Stimulated activated naive CD8-positive, alpha-beta T cell treated with anti-CD3 and anti-CD28 coated beads, Interleukin-15, amount 100 ng/mL, for 72 hours (primary cell): Measurements from ENCODE around the gene TNFRSF19.
A peak's percentile ranks its signal among the peaks of the same experiment; 100 is the strongest.
"Not testable (repeated sequence)": the region's sequence is repeated elsewhere in the genome, so short reads cannot be mapped to it uniquely, and the experiment has no call there.

Experiments used
- ATAC-seq: fragments of 150-1000 bp; cut with Tn5 transposase; 2 replicates; pipeline ENCODE4 v1.10.0; 2021; ENCODE audit warnings: mild to moderate bottlenecking, moderate library complexity
- DNase-seq, 2 donors: peaks; one replicate each; pipeline ENCODE4 v3.0.0; 2021 to 2022
- H3K27ac Mint-ChIP-seq, 2 donors: one replicate each; pipeline ENCODE4 v1.8.0; 2022; ENCODE audit warnings: mild to moderate bottlenecking in 2 of 2, mixed read lengths in 2 of 2, moderate library complexity in 2 of 2
- H3K27me3 Mint-ChIP-seq: one replicate; pipeline ENCODE4 v1.8.0; 2022; ENCODE audit warnings: mixed read lengths
- H3K4me1 Mint-ChIP-seq: one replicate; pipeline ENCODE4 v1.8.0; 2022; ENCODE audit warnings: mild to moderate bottlenecking, mixed read lengths
- H3K4me3 Mint-ChIP-seq, 2 donors: one replicate each; pipeline ENCODE4 v1.8.0; 2022; ENCODE audit warnings: mild to moderate bottlenecking in 2 of 2, mixed read lengths in 2 of 2, moderate library complexity in 1 of 2
- H3K9me3 Mint-ChIP-seq, 2 donors: one replicate each; pipeline ENCODE4 v1.8.0; 2022; ENCODE audit warnings: mixed read lengths in 2 of 2

The TNFRSF19 gene, protein sequence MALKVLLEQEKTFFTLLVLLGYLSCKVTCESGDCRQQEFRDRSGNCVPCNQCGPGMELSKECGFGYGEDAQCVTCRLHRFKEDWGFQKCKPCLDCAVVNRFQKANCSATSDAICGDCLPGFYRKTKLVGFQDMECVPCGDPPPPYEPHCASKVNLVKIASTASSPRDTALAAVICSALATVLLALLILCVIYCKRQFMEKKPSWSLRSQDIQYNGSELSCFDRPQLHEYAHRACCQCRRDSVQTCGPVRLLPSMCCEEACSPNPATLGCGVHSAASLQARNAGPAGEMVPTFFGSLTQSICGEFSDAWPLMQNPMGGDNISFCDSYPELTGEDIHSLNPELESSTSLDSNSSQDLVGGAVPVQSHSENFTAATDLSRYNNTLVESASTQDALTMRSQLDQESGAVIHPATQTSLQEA

DNA sequence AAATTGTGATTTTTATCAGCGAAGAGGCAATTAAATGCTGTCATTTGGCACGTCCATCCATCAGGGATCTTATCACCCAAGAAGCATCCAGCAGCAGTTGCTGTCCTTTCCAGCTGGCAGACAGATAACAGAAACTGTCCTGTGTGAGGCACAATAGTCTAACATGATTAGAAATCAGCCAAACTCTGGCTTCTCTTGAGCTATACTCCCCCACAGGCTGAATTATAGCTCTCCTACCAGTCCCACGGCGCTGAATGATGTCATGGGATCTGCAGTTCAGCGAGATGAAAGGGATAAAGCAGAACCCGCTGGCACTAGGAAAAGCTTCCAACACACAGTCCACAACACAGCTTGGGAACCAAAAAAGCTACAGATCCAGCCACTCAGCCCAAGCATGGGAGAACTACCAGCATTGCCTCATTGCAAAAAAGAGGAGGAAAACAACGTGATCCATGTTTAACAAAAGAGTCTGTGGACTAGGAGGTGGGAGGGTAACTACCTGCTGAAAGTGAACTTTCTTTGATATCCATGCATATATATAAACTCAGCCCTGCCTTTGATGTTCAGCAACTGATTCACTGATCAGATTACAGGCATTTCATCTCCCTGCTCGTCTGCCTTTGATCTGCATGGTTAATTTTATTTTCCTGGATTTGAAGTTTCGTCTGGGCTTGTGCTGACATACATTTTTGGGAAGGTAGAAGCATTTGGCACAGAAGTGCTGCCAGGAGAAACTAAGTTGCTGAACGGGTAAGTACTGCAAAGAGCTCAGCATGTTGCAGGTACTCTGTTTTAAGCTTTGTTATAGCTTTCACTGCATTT is at the start of gene TNFRSF19:
Gene TNFRSF19, plus strand, starts transcription at position 314 of the 822 bp plus-strand sequence. CDS start 19,772 bp downstream, outside the sequence.
- Mint-ChIP-seq H3K4me3 (no peak within 1 kb of the TSS), H3K4me1 (peaks cover 8% of the 10 kb centered on the region), H3K27me3 (peaks cover 61% of the 10 kb centered on the region), H3K9me3 (no peaks in the 10 kb centered on the region), H3K27ac (no peak within 1 kb of the TSS)
- ATAC-seq (no peak), DNase-seq (no peak)

DNA sequence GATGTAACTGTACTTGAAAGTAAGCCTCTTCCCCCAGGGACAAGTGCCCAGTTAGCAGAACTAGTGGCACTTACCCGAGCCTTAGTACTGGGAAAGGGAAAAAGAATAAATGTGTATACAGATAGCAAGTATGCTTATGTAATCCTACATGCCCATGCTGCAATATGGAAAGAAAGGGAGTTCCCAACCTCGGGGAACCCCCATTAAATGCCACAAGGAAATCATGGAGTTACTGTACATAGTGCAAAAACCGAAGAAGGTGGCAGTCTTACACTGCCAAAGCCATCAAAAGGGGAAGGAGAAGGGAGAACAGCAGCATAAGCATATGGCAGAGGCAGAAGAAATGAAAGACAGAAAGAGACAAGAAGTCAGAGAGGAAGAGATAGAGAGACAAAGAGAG is 40.3 kb upstream of the TNFRSF19 start:
- H3K27ac Mint-ChIP-seq, ATAC-seq, DNase-seq, H3K27me3 Mint-ChIP-seq, H3K4me3 Mint-ChIP-seq, H3K4me1 Mint-ChIP-seq, H3K9me3 Mint-ChIP-seq: not testable (repeated sequence)

DNA sequence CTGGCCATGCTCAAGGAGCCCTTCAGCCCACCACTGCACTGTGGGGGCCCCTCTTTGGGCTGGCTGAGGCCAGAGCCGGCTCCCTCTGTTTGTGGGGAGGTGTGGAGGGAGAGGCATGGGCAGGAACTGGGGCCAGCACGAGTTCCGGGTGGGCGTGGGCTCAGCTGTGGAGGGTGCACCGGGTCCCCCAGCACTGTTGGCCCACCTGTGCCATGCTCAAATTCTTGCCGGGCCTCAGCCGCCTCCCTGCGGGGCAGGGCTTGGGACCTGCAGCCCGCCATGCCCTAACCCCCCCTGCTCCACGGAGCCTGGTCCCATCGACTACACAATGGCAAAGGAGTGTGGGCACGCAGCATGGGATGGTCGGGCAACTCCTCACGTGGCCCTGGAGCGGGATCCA is 38.8 kb upstream of the TNFRSF19 start:
- ATAC-seq = no peak
- H3K4me3 Mint-ChIP-seq = no peak overlapping the region
- peaks cover 0 to 7% of the 10 kb centered on the region in 2 donors for H3K9me3 Mint-ChIP-seq
- no peak overlapping the region for H3K27ac Mint-ChIP-seq
- H3K4me1 Mint-ChIP-seq = no peaks in the 10 kb centered on the region
- H3K27me3 Mint-ChIP-seq = peaks cover 8% of the 10 kb centered on the region
- no peak for DNase-seq

DNA sequence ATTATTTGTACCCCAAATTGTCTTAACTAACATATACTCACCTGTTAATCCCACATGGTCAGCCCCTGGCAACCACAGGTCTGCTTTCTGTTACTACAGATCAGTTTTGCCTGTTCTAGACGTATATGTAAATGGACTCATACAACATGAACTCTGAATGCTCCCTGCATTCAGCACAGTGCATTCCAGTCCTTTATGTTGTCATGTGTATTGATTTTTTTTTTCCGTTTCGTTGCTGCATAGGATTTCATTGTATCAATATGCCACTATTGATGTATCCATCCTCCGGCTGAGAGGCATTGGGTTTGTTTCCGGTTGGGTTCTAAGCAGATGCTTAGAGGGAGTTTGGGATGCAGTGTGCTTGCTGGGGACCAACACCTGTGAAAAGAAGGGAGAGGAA is 36.1 kb upstream of the TNFRSF19 start:
- Mint-ChIP-seq H3K9me3 (peaks cover 0 to 7% of the 10 kb centered on the region in 2 donors), H3K4me3 (no peak overlapping the region), H3K27ac (no peak overlapping the region), H3K4me1 (no peaks in the 10 kb centered on the region), H3K27me3 (peaks cover 14% of the 10 kb centered on the region)
- no peak for DNase-seq
- no peak for ATAC-seq

DNA sequence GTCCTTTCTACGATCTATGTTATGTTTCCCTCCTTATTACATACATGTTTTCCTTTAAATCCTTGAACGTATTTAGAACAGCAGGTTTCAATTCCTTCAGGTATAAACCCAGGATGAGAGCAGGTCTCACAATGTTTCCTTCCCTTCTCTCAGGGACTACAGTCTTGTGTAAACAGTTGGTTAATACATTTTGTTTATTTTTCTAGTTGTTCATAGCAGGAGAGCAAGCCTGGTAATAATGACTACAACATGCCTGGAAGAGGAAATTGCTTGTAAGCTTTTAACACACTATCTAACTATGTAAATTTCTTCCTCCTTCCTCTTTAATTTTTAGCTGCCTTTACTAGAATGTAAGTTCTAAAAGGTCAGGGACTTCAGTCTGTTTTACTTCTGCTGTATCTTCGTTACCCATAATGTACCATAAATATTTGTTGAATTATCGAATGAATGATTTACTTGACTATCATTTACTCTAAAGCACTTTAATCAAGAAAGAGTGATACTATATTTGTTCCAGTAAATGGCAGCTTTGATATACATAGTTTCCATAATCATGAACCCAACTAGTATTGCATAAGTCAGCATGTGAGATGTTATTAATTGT is 28.9 kb upstream of the TNFRSF19 start:
- ATAC-seq (no peak), DNase-seq (no peak)

DNA sequence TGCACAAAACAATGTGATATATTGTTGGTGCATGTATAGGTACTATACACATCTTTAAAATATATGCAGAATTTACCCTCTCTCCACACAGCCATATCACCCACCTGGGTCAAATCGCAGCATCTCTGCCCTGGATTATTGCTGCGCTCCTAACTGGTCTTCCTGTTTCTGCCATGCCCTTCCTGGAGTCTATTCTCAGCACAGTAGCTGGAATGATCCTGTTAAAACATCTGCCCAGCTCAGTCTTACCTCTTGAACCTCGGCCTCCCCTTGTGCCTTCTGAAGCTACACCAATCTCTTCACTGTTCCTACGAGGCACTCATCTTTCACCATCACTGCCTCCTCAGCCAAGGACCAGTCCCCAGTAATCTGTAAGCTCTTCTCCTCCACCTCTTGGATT is 25.5 kb upstream of the TNFRSF19 start:
- DNase-seq (no peak), ATAC-seq (no peak)
- H3K27me3 Mint-ChIP-seq = peaks cover 36% of the 10 kb centered on the region
- no peak overlapping the region for H3K27ac Mint-ChIP-seq
- H3K4me1 Mint-ChIP-seq = no peaks in the 10 kb centered on the region
- H3K4me3 Mint-ChIP-seq = no peak overlapping the region
- no peaks in the 10 kb centered on the region for H3K9me3 Mint-ChIP-seq

More for the DNA sequence above, 28.9 kb upstream of the TNFRSF19 start:
- peaks cover 20% of the 10 kb centered on the region for H3K27me3 Mint-ChIP-seq
- H3K27ac Mint-ChIP-seq = no peak overlapping the region
- H3K4me3 Mint-ChIP-seq = no peak overlapping the region
- H3K9me3 Mint-ChIP-seq = no peaks in the 10 kb centered on the region
- H3K4me1 Mint-ChIP-seq = no peaks in the 10 kb centered on the region

DNA sequence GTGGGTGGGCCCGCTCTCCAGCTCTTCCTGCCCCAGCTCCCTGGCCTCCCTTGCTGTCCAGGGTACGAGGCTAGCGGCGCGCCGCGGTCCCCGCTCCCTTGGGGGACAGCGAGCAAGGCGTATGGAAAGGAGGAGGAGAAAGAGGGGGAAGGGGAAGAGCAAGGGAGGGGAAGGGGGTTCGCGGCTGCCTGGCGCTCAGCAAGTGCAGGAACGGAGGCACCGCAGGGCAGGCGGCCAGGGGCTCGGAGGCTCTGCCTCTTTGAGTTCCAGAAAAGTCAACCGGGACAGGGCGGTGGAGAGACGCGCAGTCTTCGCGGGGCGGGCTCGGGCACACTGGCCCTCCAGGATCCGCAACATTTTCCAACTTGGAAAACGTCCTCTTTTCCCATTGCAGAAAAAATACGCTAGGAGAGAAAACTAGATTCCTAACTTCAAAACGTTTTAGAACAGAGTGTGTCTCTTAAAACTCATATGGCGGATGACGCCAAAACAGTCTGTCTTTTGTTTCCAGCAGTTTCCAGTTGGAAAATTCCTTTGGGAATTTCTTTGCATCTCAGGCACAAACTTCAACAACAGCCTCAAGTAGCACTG is 23.1 kb upstream of the TNFRSF19 start:
- peak overlapping the region in 1 of 2 donors; percentile 29 for H3K4me3 Mint-ChIP-seq

DNA sequence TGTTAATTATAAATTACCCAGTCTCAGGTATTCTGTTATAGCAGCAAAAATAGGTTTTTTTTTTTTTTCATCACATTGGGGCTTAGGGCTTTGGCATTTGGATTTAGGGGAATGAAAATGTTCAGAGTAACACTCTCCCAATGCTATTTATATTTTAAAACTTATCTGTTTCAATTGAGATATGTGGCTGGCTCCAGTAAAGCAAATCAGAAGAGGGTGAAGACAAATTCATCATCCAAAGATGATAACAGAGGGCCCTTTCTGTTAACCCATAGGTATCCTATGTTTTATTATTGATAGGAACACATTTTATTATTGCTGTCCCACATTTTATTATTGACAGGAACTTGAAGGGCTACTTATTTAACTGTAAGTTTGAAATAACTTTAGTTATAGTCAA is 20.5 kb upstream of the TNFRSF19 start:
- ATAC-seq (no peak), DNase-seq (no peak)
- Mint-ChIP-seq H3K4me3 (no peak overlapping the region), H3K27ac (no peak overlapping the region), H3K27me3 (peaks cover 32% of the 10 kb centered on the region), H3K4me1 (no peaks in the 10 kb centered on the region), H3K9me3 (no peaks in the 10 kb centered on the region)

More for the DNA sequence above, 23.1 kb upstream of the TNFRSF19 start:
- DNase-seq = no peak
- H3K4me1 Mint-ChIP-seq = no peaks in the 10 kb centered on the region
- no peak for ATAC-seq
- H3K9me3 Mint-ChIP-seq = no peaks in the 10 kb centered on the region
- H3K27ac Mint-ChIP-seq = no peak overlapping the region
- peaks cover 36% of the 10 kb centered on the region for H3K27me3 Mint-ChIP-seq

DNA sequence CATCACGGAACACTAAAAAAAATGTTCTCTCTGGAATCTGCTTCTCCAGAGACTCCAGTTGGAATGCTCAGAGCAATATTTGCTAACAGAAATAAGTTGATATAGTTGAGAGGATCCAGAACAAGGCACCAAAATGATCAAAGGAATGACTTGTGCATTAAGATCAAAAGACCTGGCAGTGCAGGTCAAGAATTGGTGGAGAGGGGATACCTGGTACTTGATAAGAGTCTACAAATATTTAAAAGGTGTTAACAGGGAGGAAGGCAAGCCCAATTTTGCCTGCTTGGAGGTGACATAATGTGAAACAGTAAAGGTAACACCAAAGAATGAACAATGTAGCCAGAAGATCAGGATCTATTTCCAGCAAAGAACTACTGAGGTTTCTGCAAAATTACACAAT is 20.0 kb upstream of the TNFRSF19 start:
- DNase-seq = no peak
- no peaks in the 10 kb centered on the region for H3K9me3 Mint-ChIP-seq
- H3K4me1 Mint-ChIP-seq = no peaks in the 10 kb centered on the region
- no peak for ATAC-seq
- no peak overlapping the region for H3K4me3 Mint-ChIP-seq
- peaks cover 30% of the 10 kb centered on the region for H3K27me3 Mint-ChIP-seq
- H3K27ac Mint-ChIP-seq = no peak overlapping the region

DNA sequence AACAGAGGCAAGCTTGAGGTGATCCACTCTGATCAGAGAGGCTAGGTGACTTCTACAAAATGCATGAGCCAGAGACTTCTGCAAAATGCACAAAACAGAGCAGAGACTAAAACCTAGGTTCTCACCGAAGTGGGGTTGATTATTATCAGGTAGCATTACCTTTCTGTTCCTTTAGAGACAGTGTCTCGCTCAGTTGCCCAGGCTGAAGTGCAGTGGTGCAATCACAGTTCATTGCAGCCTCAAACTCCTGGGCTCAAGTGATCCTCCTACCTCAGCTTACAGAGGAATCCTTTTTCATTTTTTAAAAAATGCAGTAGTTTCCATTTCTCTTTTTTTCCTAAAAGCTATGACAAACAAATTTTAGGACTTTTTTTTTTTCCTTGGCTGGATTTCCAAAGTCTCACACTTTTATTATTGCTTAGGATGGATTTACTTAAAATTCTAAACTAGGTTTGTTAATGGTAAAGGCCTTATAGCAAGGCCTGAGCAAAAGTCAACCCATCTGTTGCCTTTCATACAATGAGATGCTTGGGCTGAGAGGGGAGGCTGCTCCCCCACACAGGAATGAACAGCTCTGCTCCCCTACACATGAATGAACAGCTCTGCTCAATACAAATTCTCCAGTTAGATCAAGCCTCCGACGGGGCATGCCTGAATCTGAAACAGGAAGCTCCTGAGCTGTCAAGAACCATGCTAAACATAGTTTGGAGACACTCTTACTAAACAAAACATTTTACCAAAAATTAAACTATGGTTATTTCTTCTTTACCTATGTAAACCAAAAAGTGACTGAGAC is 18.8 kb upstream of the TNFRSF19 start:
- Mint-ChIP-seq H3K27me3 (peaks cover 29% of the 10 kb centered on the region), H3K4me3 (no peak overlapping the region)

DNA sequence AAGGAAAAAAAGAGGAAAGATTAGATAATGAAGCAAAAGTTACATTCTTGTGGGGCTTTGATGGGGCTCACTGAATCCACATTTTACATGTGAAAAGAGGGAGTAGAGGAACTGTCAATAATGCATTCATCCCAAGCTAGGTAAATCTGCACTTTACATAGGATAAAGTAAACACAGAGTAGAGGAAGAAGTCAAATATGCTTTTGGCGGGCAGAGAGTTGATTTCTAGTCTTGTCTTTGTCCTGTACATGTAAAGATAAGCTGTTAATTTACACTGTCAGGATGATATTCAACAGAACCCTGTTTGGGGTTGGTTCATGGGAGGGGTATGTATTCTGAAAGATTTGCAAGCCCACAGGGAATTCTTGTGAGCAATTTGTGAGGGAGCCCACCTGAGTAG is 18.0 kb upstream of the TNFRSF19 start:
- DNase-seq (no peak), ATAC-seq (no peak)
- H3K9me3 Mint-ChIP-seq = no peaks in the 10 kb centered on the region
- H3K4me3 Mint-ChIP-seq = no peak overlapping the region
- H3K4me1 Mint-ChIP-seq = no peaks in the 10 kb centered on the region
- H3K27ac Mint-ChIP-seq = no peak overlapping the region
- peaks cover 21% of the 10 kb centered on the region for H3K27me3 Mint-ChIP-seq

More for the DNA sequence above, 18.8 kb upstream of the TNFRSF19 start:
- H3K9me3 Mint-ChIP-seq = no peaks in the 10 kb centered on the region
- H3K27ac Mint-ChIP-seq = no peak overlapping the region
- H3K4me1 Mint-ChIP-seq = no peaks in the 10 kb centered on the region
- ATAC-seq (no peak), DNase-seq (no peak)

DNA sequence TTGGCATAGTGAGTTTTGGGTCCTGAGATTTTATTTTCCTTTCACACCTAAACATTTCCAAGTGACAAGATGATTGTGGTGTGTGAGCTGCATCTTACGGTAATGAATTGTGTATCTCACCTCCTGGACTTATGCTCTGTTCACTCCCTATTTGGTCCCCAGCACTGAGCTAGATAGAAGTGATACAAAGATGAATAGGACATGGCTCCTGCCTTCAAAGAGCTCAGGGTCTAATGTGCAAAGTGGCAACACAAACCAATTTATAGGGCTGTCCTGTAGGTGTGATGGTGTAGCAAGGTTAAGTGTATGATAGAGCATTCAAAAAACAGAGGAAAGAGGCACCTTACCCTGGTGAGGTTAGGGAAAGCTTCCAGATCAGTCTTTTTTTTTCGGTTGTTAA is 17.6 kb upstream of the TNFRSF19 start:
- ATAC-seq (no peak), DNase-seq (no peak)
- peaks cover 16% of the 10 kb centered on the region for H3K27me3 Mint-ChIP-seq
- H3K27ac Mint-ChIP-seq = no peak overlapping the region
- no peaks in the 10 kb centered on the region for H3K4me1 Mint-ChIP-seq
- H3K9me3 Mint-ChIP-seq = no peaks in the 10 kb centered on the region
- H3K4me3 Mint-ChIP-seq = no peak overlapping the region

DNA sequence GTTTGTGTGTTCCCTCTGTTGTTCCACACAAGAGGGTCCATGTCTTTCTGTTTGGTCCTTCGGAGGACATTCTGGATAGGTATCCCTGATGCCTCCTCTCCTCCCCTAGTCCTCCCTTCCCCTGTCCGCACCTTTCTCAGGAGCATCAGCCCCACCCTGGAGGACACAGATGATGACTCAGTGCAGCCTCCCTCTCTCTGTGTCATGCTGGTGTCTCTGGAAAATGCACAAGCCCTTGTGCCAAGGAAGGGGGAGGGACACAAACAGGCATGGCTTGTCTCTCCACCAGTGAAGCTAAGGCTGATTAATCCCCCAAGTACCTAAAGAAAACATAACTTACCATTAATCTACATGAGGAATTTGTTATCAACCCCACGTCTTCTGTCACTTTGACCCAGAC is 16.2 kb upstream of the TNFRSF19 start:
- no peaks in the 10 kb centered on the region for H3K4me1 Mint-ChIP-seq
- peaks cover 12% of the 10 kb centered on the region for H3K27me3 Mint-ChIP-seq
- no peak overlapping the region for H3K4me3 Mint-ChIP-seq
- no peak for DNase-seq
- ATAC-seq = no peak
- no peaks in the 10 kb centered on the region for H3K9me3 Mint-ChIP-seq
- H3K27ac Mint-ChIP-seq = no peak overlapping the region

DNA sequence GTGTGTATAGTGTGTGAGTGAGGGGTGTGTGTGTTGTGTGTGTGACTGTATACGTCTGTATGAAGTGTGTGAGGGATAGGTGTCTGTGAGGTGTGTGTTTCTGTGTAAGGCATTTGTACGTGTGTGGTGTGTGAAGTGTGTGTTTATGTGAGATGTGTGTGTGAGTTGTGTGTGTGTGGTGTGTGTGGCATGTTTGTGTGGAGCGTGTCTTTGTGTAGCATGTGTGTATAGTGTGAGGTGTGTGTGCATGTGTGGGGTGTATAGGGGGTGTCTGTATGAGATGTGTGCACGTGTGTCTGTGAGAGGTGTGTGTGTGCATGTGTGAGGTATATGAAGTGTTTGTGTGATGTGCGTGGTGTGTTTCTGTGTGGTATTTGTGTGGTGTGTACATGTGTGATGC is 13.2 kb upstream of the TNFRSF19 start:
- H3K27ac Mint-ChIP-seq = no peak overlapping the region
- ATAC-seq (no peak), DNase-seq (no peak)
- no peaks in the 10 kb centered on the region for H3K9me3 Mint-ChIP-seq
- H3K27me3 Mint-ChIP-seq = peaks cover 8% of the 10 kb centered on the region
- no peak overlapping the region for H3K4me3 Mint-ChIP-seq
- no peaks in the 10 kb centered on the region for H3K4me1 Mint-ChIP-seq

DNA sequence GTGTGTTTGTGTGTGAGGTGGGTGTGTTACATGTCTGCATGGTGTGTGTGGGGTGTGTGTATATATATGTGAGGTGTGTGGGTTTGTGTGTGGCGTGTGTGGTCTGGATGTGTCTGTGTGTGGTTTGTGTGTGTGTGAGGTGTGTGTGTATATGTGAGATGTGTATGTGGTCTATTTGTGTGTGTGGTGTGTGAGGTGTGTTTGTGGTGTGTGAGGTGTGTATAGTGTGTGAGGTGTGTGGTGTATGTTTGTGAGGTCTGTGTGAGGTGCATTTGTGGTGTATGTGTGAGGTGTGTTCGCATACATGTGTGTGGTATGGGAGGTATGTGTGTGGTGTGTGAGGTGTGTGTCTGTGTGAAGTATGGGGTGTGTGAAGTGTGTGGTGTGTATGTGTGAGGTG is 12.5 kb upstream of the TNFRSF19 start:
- Mint-ChIP-seq H3K9me3 (no peaks in the 10 kb centered on the region), H3K27me3 (peaks cover 9% of the 10 kb centered on the region), H3K4me3 (no peak overlapping the region), H3K4me1 (no peaks in the 10 kb centered on the region), H3K27ac (no peak overlapping the region)
- DNase-seq = no peak
- no peak for ATAC-seq
